ENCODE results near the gene IL11RA.
A peak's percentile ranks its signal among the peaks of the same experiment; 100 is the strongest.

The IL11RA gene

GRCh38 chr9:34651876-34652601, at the start of gene IL11RA:
TSS of gene IL11RA (plus strand) at chr9:34652185. CDS start at chr9:34655218, 3,033 bp downstream.
- peak within 1 kb of the TSS; percentile 17 to 82 (median 74) for H3K9ac ChIP-seq (ENCODE audit: low read length in 5 of 5)
- H3K36me3 ChIP-seq (ENCODE audit: control insufficient read depth in 5 of 5, insufficient read depth in 5 of 5, low read length in 5 of 5): peaks cover 0 to 26% (median 22%) of the 10 kb centered on the region in 5 donors
- H3K27me3 ChIP-seq (ENCODE audit: control insufficient read depth in 5 of 5, insufficient read depth in 4 of 5, low read length in 5 of 5): no peaks in the 10 kb centered on the region
- no peaks in the 10 kb centered on the region for H3K9me3 ChIP-seq (ENCODE audit: control insufficient read depth in 5 of 5, low read length in 5 of 5)
- H3K4me3 ChIP-seq (ENCODE audit: low read depth in 1 of 5, low read length in 5 of 5): peak within 1 kb of the TSS; percentile 61 to 83 (median 71)
- peak within 1 kb of the TSS; percentile 93 for H3K27ac ChIP-seq (ENCODE audit: low read depth, low read length)
- peaks cover 24 to 61% (median 58%) of the 10 kb centered on the region in 5 donors for H3K4me1 ChIP-seq (ENCODE audit: control insufficient read depth in 5 of 5, insufficient read depth in 5 of 5, low read length in 5 of 5)

GRCh38 chr9:34603610-34604231, 48.3 kb upstream of the IL11RA start:
- Histone ChIP-seq H3K9ac (ENCODE audit: low read length in 5 of 5) (no peak overlapping the region), H3K27ac (ENCODE audit: low read depth, low read length) (no peak overlapping the region), H3K27me3 (ENCODE audit: control insufficient read depth in 5 of 5, insufficient read depth in 4 of 5, low read length in 5 of 5) (peaks cover 0 to 4% (median 0%) of the 10 kb centered on the region in 5 donors), H3K9me3 (ENCODE audit: control insufficient read depth in 5 of 5, low read length in 5 of 5) (no peaks in the 10 kb centered on the region), H3K4me1 (ENCODE audit: control insufficient read depth in 5 of 5, insufficient read depth in 5 of 5, low read length in 5 of 5) (peaks cover 2 to 14% (median 9%) of the 10 kb centered on the region in 5 donors), H3K36me3 (ENCODE audit: control insufficient read depth in 5 of 5, insufficient read depth in 5 of 5, low read length in 5 of 5) (no peaks in the 10 kb centered on the region), H3K4me3 (ENCODE audit: low read depth in 1 of 5, low read length in 5 of 5) (no peak overlapping the region)

GRCh38 chr9:34606190-34606589, 45.8 kb upstream of the IL11RA start:
- Histone ChIP-seq H3K27me3 (ENCODE audit: control insufficient read depth in 5 of 5, insufficient read depth in 4 of 5, low read length in 5 of 5) (peaks cover 0 to 4% (median 0%) of the 10 kb centered on the region in 5 donors), H3K4me1 (ENCODE audit: control insufficient read depth in 5 of 5, insufficient read depth in 5 of 5, low read length in 5 of 5) (peaks cover 3 to 11% (median 9%) of the 10 kb centered on the region in 5 donors), H3K27ac (ENCODE audit: low read depth, low read length) (no peak overlapping the region), H3K36me3 (ENCODE audit: control insufficient read depth in 5 of 5, insufficient read depth in 5 of 5, low read length in 5 of 5) (no peaks in the 10 kb centered on the region), H3K4me3 (ENCODE audit: low read depth in 1 of 5, low read length in 5 of 5) (no peak overlapping the region), H3K9me3 (ENCODE audit: control insufficient read depth in 5 of 5, low read length in 5 of 5) (no peaks in the 10 kb centered on the region), H3K9ac (ENCODE audit: low read length in 5 of 5) (no peak overlapping the region)

- no peak overlapping the region for H3K4me3 ChIP-seq (ENCODE audit: low read depth in 1 of 5, low read length in 5 of 5)
- no peaks in the 10 kb centered on the region for H3K36me3 ChIP-seq (ENCODE audit: control insufficient read depth in 5 of 5, insufficient read depth in 5 of 5, low read length in 5 of 5)
- no peaks in the 10 kb centered on the region for H3K9me3 ChIP-seq (ENCODE audit: control insufficient read depth in 5 of 5, low read length in 5 of 5)
- peaks cover 0 to 4% (median 0%) of the 10 kb centered on the region in 5 donors for H3K27me3 ChIP-seq (ENCODE audit: control insufficient read depth in 5 of 5, insufficient read depth in 4 of 5, low read length in 5 of 5)
- H3K4me1 ChIP-seq (ENCODE audit: control insufficient read depth in 5 of 5, insufficient read depth in 5 of 5, low read length in 5 of 5): peaks cover 5 to 17% (median 14%) of the 10 kb centered on the region in 5 donors
- H3K9ac ChIP-seq (ENCODE audit: low read length in 5 of 5): no peak overlapping the region
- H3K27ac ChIP-seq (ENCODE audit: low read depth, low read length): no peak overlapping the region
These were observed 45.1 kb upstream of the IL11RA start for GRCh38 chr9:34606905-34607304.

- no peak overlapping the region for H3K4me3 ChIP-seq (ENCODE audit: low read depth in 1 of 5, low read length in 5 of 5)
These were observed 44.7 kb upstream of the IL11RA start for GRCh38 chr9:34607331-34607730.

GRCh38 chr9:34610434-34611206, 41.4 kb upstream of the IL11RA start:
- peaks cover 5 to 28% (median 25%) of the 10 kb centered on the region in 5 donors for H3K4me1 ChIP-seq (ENCODE audit: control insufficient read depth in 5 of 5, insufficient read depth in 5 of 5, low read length in 5 of 5)
- no peak overlapping the region for H3K27ac ChIP-seq (ENCODE audit: low read depth, low read length)
- H3K4me3 ChIP-seq (ENCODE audit: low read depth in 1 of 5, low read length in 5 of 5): peak overlapping the region in 3 of 5 donors; percentile 79 to 84 (median 83)
- H3K27me3 ChIP-seq (ENCODE audit: control insufficient read depth in 5 of 5, insufficient read depth in 4 of 5, low read length in 5 of 5): no peaks in the 10 kb centered on the region
- no peaks in the 10 kb centered on the region for H3K9me3 ChIP-seq (ENCODE audit: control insufficient read depth in 5 of 5, low read length in 5 of 5)
- H3K36me3 ChIP-seq (ENCODE audit: control insufficient read depth in 5 of 5, insufficient read depth in 5 of 5, low read length in 5 of 5): peaks cover 0 to 23% (median 18%) of the 10 kb centered on the region in 5 donors
- H3K9ac ChIP-seq (ENCODE audit: low read length in 5 of 5): peak overlapping the region in 2 of 5 donors; percentile 92 to 96

More at GRCh38 chr9:34607331-34607730, 44.7 kb upstream of the IL11RA start:
- no peaks in the 10 kb centered on the region for H3K36me3 ChIP-seq (ENCODE audit: control insufficient read depth in 5 of 5, insufficient read depth in 5 of 5, low read length in 5 of 5)
- H3K4me1 ChIP-seq (ENCODE audit: control insufficient read depth in 5 of 5, insufficient read depth in 5 of 5, low read length in 5 of 5): peaks cover 5 to 20% (median 18%) of the 10 kb centered on the region in 5 donors
- peaks cover 0 to 4% (median 0%) of the 10 kb centered on the region in 5 donors for H3K27me3 ChIP-seq (ENCODE audit: control insufficient read depth in 5 of 5, insufficient read depth in 4 of 5, low read length in 5 of 5)
- no peaks in the 10 kb centered on the region for H3K9me3 ChIP-seq (ENCODE audit: control insufficient read depth in 5 of 5, low read length in 5 of 5)
- H3K9ac ChIP-seq (ENCODE audit: low read length in 5 of 5): no peak overlapping the region
- H3K27ac ChIP-seq (ENCODE audit: low read depth, low read length): no peak overlapping the region

GRCh38 chr9:34611251-34611810, 40.7 kb upstream of the IL11RA start:
- H3K36me3 ChIP-seq (ENCODE audit: control insufficient read depth in 5 of 5, insufficient read depth in 5 of 5, low read length in 5 of 5): peaks cover 0 to 30% (median 24%) of the 10 kb centered on the region in 5 donors
- H3K9me3 ChIP-seq (ENCODE audit: control insufficient read depth in 5 of 5, low read length in 5 of 5): no peaks in the 10 kb centered on the region
- H3K4me3 ChIP-seq (ENCODE audit: low read depth in 1 of 5, low read length in 5 of 5): peak overlapping the region; percentile 79 to 87 (median 83)
- peak overlapping the region; percentile 56 to 96 (median 92) for H3K9ac ChIP-seq (ENCODE audit: low read length in 5 of 5)
- peaks cover 5 to 28% (median 25%) of the 10 kb centered on the region in 5 donors for H3K4me1 ChIP-seq (ENCODE audit: control insufficient read depth in 5 of 5, insufficient read depth in 5 of 5, low read length in 5 of 5)
- peak overlapping the region; percentile 60 for H3K27ac ChIP-seq (ENCODE audit: low read depth, low read length)
- no peaks in the 10 kb centered on the region for H3K27me3 ChIP-seq (ENCODE audit: control insufficient read depth in 5 of 5, insufficient read depth in 4 of 5, low read length in 5 of 5)

GRCh38 chr9:34611811-34612787, 39.9 kb upstream of the IL11RA start, which contains the start of gene RPP25L:
TSS of gene RPP25L (minus strand) at chr9:34612097. CDS start at chr9:34611296, 801 bp downstream.
- Histone ChIP-seq H3K4me3 (ENCODE audit: low read depth in 1 of 5, low read length in 5 of 5) (peak within 1 kb of the TSS; percentile 79 to 87 (median 83)), H3K36me3 (ENCODE audit: control insufficient read depth in 5 of 5, insufficient read depth in 5 of 5, low read length in 5 of 5) (peaks cover 0 to 37% (median 32%) of the 10 kb centered on the region in 5 donors), H3K4me1 (ENCODE audit: control insufficient read depth in 5 of 5, insufficient read depth in 5 of 5, low read length in 5 of 5) (peaks cover 5 to 28% (median 25%) of the 10 kb centered on the region in 5 donors), H3K27ac (ENCODE audit: low read depth, low read length) (peak within 1 kb of the TSS; percentile 60), H3K9ac (ENCODE audit: low read length in 5 of 5) (peak within 1 kb of the TSS; percentile 59 to 96 (median 92)), H3K9me3 (ENCODE audit: control insufficient read depth in 5 of 5, low read length in 5 of 5) (no peaks in the 10 kb centered on the region), H3K27me3 (ENCODE audit: control insufficient read depth in 5 of 5, insufficient read depth in 4 of 5, low read length in 5 of 5) (no peaks in the 10 kb centered on the region)
